Neuronal stem cell (in vitro differentiated cells): Measurements from ENCODE around the gene TAP2.
"Not testable (repeated sequence)": the region's sequence is repeated elsewhere in the genome, so short reads cannot be mapped to it uniquely, and the experiment has no call there.

Source experiments
- DNase-seq: peaks from one replicate; pipeline ENCODE4 v3.0.0-alpha.2; 2013; ENCODE audit warnings: low spot score
- H2AFZ ChIP-seq: one replicate; pipeline ENCODE4 v1.6.1; 2013; ENCODE audit warnings: mild to moderate bottlenecking, low read length, inconsistent platforms
- H2AK5ac ChIP-seq: 2 replicates; pipeline ENCODE4 v1.6.1; 2013; ENCODE audit warnings: low read depth, mild to moderate bottlenecking, inconsistent platforms, low read length, moderate library complexity, mixed read lengths
- H2BK120ac ChIP-seq: 2 replicates; pipeline ENCODE4 v1.6.1; 2013; ENCODE audit warnings: low read depth, mild to moderate bottlenecking, inconsistent platforms, low read length, moderate library complexity, mixed read lengths
- H2BK12ac ChIP-seq: one replicate; pipeline ENCODE4 v1.6.1; 2013; ENCODE audit warnings: low read length, inconsistent platforms
- H2BK15ac ChIP-seq: 2 replicates; pipeline ENCODE4 v1.6.1; 2013; ENCODE audit warnings: mild to moderate bottlenecking, low read length, inconsistent platforms, mixed read lengths
- H2BK5ac ChIP-seq: one replicate; pipeline ENCODE4 v1.6.1; 2013; ENCODE audit warnings: inconsistent platforms, mild to moderate bottlenecking, low read length, moderate library complexity
- H3K14ac ChIP-seq: one replicate; pipeline ENCODE4 v1.6.1; 2013; ENCODE audit warnings: low read length, inconsistent platforms
- H3K18ac ChIP-seq: 2 replicates; pipeline ENCODE4 v1.6.1; 2013; ENCODE audit warnings: low read length, inconsistent platforms
- H3K23ac ChIP-seq: 2 replicates; pipeline ENCODE4 v1.6.1; 2013; ENCODE audit warnings: low read depth, mild to moderate bottlenecking, mixed read lengths, low read length, inconsistent platforms; ENCODE audit not compliant: poor library complexity
- H3K27ac ChIP-seq: replicated peaks from 3 replicates; pipeline ENCODE4 v1.5.1; 2013; ENCODE audit warnings: low read length, inconsistent platforms
- H3K27me3 ChIP-seq, 3 experiments: 2 replicates each; pipeline ENCODE4 v1.6.1; 2013; ENCODE audit warnings: low read length in 3 of 3, mild to moderate bottlenecking in 2 of 3, inconsistent platforms in 1 of 3, low read depth in 1 of 3, mixed read lengths in 1 of 3, moderate library complexity in 1 of 3; ENCODE audit not compliant: control insufficient read depth in 3 of 3, insufficient read depth in 3 of 3
- H3K36me3 ChIP-seq, 2 donors: replicated peaks in 1 of 2; 2 replicates each; pipeline ENCODE4 v1.6.1; 2013; ENCODE audit warnings: low read length in 2 of 2; ENCODE audit not compliant: control insufficient read depth in 2 of 2, insufficient read depth in 2 of 2
- H3K4ac ChIP-seq: 2 replicates; pipeline ENCODE4 v1.6.1; 2013; ENCODE audit warnings: inconsistent platforms, mild to moderate bottlenecking, low read length, moderate library complexity
- H3K4me1 ChIP-seq, 2 donors: 1 replicate in 1 of 2; 2 replicates in 1 of 2; pipeline ENCODE4 v1.6.1; 2013; ENCODE audit warnings: low read length in 2 of 2, low read depth in 1 of 2; ENCODE audit not compliant: control insufficient read depth in 2 of 2, insufficient read depth in 1 of 2
- H3K4me2 ChIP-seq: one replicate; pipeline ENCODE4 v1.6.1; 2013; ENCODE audit warnings: mild to moderate bottlenecking, low read length, inconsistent platforms; ENCODE audit not compliant: insufficient read depth, poor library complexity, severe bottlenecking
- H3K4me3 ChIP-seq, 2 donors: 2 replicates each; pipeline ENCODE4 v1.5.1; 2013; ENCODE audit warnings: low read length in 2 of 2, mild to moderate bottlenecking in 2 of 2, inconsistent platforms in 1 of 2, moderate library complexity in 1 of 2
- H3K79me1 ChIP-seq: one replicate; pipeline ENCODE4 v1.6.1; 2013; ENCODE audit warnings: low read depth, mild to moderate bottlenecking, inconsistent platforms, low read length, moderate library complexity
- H3K9ac ChIP-seq: one replicate; pipeline ENCODE4 v1.6.1; 2013; ENCODE audit warnings: mild to moderate bottlenecking, low read depth, low read length, inconsistent platforms; ENCODE audit not compliant: poor library complexity
- H3K9me3 ChIP-seq, 2 donors: replicated peaks in 1 of 2; 2 replicates each; pipeline versions ENCODE3 to v1.6.1; 2013; ENCODE audit warnings: low read length in 2 of 2, mild to moderate bottlenecking in 2 of 2, inconsistent platforms in 1 of 2, low read depth in 1 of 2, mixed read lengths in 1 of 2, moderate library complexity in 1 of 2; ENCODE audit not compliant: control insufficient read depth in 2 of 2, insufficient read depth in 1 of 2
- H4K8ac ChIP-seq: one replicate; pipeline ENCODE4 v1.6.1; 2013; ENCODE audit warnings: low read depth, mild to moderate bottlenecking, inconsistent platforms, low read length, moderate library complexity
- H4K91ac ChIP-seq: one replicate; pipeline ENCODE4 v1.6.1; 2013; ENCODE audit warnings: low read length, low read depth, mild to moderate bottlenecking, inconsistent platforms; ENCODE audit not compliant: poor library complexity
- WGBS, 2 donors: extraction: QIAGEN DNeasy Blood & Tissue Kit; methylation state at CpG; one replicate each; pipeline ENCODE4 v1.1.7; 2013; ENCODE audit warnings: missing lambda C conversion rate in 2 of 2, mixed read lengths in 1 of 2; ENCODE audit not compliant: insufficient read length in 2 of 2, insufficient replicate concordance in 1 of 2; ENCODE audit errors: extremely low coverage in 2 of 2; 5-methylcytosine and 5-hydroxymethylcytosine counted together

TAP2 gene

DNA sequence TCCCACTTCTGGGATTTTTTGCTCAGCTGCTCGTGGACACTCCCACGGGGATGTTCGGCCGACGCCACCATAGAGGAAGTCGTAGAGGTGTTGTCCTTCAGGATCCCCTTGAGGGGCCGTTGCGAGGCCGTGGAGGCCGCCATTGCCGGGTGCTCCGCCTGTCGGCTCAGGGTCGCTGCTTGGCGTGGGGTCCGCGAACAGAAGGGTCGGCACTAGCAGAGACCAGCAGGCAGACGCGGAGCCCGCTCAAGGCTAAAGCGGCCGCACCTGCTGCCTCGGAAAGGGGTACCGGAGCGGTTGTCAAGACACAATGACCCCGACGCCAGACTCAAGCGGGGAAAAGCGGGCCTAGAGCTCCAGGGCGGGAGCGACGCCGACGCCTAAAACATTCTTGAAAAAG is 41.2 kb upstream of the TAP2 start:
- no peak overlapping the region for H2BK5ac ChIP-seq
- H2BK12ac ChIP-seq: no peak overlapping the region
- H3K9ac ChIP-seq: no peak overlapping the region
- H3K23ac ChIP-seq: no peak overlapping the region
- WGBS, 2 donors: no CpG with 5 or more reads among the region's 35 CpGs
- peaks cover 0 to 30% (median 0%) of the 10 kb centered on the region in 3 experiments for H3K27me3 ChIP-seq
- H3K27ac ChIP-seq: no peak overlapping the region
- no peak overlapping the region for H2BK120ac ChIP-seq
- no peak overlapping the region for H4K91ac ChIP-seq
- no peak overlapping the region for H4K8ac ChIP-seq
- DNase-seq: no peak
- H2AK5ac ChIP-seq: no peak overlapping the region
- peak overlapping the region; percentile 25 for H3K14ac ChIP-seq
- no peaks in the 10 kb centered on the region for H3K36me3 ChIP-seq
- no peaks in the 10 kb centered on the region for H3K4me1 ChIP-seq
- no peak overlapping the region for H3K4me2 ChIP-seq
- H3K4ac ChIP-seq: no peak overlapping the region
- H2AFZ ChIP-seq: no peak overlapping the region
- no peak overlapping the region for H3K18ac ChIP-seq
- H3K4me3 ChIP-seq: no peak overlapping the region
- no peak overlapping the region for H2BK15ac ChIP-seq
- H3K9me3 ChIP-seq: no peaks in the 10 kb centered on the region
- H3K79me1 ChIP-seq: no peaks in the 10 kb centered on the region

DNA sequence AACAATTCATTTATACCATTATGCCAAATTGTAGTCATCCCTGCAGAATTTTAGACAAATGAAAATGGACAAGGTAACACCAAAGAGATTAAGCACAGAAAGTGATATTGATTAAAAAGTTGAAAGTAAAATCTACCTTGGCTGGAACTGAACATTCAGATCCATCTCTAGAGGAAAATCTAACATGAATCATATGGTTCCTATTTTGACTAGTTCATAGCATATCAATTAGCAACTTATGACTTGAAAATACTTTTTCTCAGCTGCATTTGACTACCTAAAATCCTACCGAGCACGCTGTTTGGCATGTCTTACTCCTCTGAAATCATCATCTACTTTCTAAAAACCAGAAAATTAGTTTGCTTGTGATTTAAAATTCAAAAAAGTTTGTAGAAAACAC is 38.1 kb upstream of the TAP2 start:
- WGBS, 2 donors: no CpG with 5 or more reads among the region's 2 CpGs
- Histone ChIP-seq H3K27me3 (peaks cover 0 to 8% (median 0%) of the 10 kb centered on the region in 3 experiments), H3K14ac (no peak overlapping the region), H3K9me3 (no peaks in the 10 kb centered on the region), H3K18ac (no peak overlapping the region), H2BK5ac (no peak overlapping the region), H3K36me3 (no peaks in the 10 kb centered on the region), H3K4ac (no peak overlapping the region), H2BK12ac (no peak overlapping the region), H2AK5ac (no peak overlapping the region), H4K8ac (no peak overlapping the region), H3K4me1 (no peaks in the 10 kb centered on the region), H2BK120ac (no peak overlapping the region), H3K79me1 (no peaks in the 10 kb centered on the region), H3K27ac (no peak overlapping the region), H3K23ac (no peak overlapping the region), H4K91ac (no peak overlapping the region), H2AFZ (no peak overlapping the region), H3K9ac (no peak overlapping the region), H3K4me2 (no peak overlapping the region), H2BK15ac (no peak overlapping the region), H3K4me3 (no peak overlapping the region)
- DNase-seq: no peak

DNA sequence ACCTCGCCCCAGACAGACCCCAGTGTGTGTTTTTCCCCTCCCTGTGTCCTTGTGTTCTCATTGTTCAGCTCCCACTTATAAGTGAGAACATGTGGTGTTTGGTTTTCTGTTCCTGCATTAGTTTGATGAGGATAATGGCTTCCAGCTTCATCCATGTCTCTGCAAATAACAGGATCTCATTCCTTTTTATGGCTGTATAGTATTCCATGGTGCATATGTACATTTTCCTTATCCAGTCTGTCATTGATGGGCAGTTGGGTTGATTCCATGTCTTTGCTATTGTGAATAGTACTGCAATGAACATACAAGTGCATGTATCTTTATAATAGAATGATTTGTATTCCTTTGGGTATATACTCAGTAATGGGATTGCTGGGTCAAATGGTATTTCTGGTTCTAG is 35.4 kb upstream of the TAP2 start:
- H2AK5ac ChIP-seq, H2BK5ac ChIP-seq, H3K9ac ChIP-seq, H3K36me3 ChIP-seq, H4K91ac ChIP-seq, H2BK12ac ChIP-seq, H3K18ac ChIP-seq, H2BK15ac ChIP-seq, H3K79me1 ChIP-seq, H3K23ac ChIP-seq, DNase-seq, H3K4me3 ChIP-seq, H3K27ac ChIP-seq, H2BK120ac ChIP-seq, H3K4me1 ChIP-seq, H3K14ac ChIP-seq, H3K4me2 ChIP-seq, H3K4ac ChIP-seq, H2AFZ ChIP-seq, H4K8ac ChIP-seq, H3K9me3 ChIP-seq: not testable (repeated sequence)
- WGBS, 2 donors: no CpG with 5 or more reads among the region's 1 CpG
- peaks cover 0 to 13% (median 2%) of the 10 kb centered on the region in 3 experiments for H3K27me3 ChIP-seq

DNA sequence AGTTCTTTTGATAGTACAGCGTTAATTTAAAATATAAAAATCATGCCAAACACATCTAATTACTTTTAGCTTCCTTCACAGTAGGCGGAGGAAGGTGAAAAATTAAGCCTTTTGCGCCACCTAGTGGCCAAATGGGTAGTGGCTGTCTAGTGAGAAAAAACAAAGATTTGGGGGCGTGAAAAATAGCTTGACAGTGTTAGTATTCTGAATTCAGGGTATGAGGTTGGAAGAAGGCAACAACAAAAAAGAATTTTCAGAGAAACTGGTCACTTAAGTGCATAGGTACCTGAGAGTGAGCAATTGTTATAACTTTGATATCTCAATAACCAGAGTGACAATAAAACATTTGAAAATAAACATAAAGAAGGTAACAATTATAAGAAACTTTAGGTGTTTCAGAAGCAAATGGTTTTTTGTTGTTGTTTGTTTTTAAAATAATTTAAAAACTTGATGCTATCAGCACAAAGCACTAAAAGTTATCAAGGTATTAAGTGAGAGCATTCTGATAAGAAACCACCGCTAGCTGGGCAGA is 29.8 kb upstream of the TAP2 start:
- H3K27me3 ChIP-seq: peaks cover 0 to 46% (median 2%) of the 10 kb centered on the region in 3 experiments
- H3K14ac ChIP-seq: no peak overlapping the region
- DNase-seq: peak; percentile 86
- H3K79me1 ChIP-seq: no peaks in the 10 kb centered on the region
- no peak overlapping the region for H3K9ac ChIP-seq
- no peaks in the 10 kb centered on the region for H3K36me3 ChIP-seq
- no peak overlapping the region for H2AFZ ChIP-seq
- H2BK5ac ChIP-seq: no peak overlapping the region
- H2BK15ac ChIP-seq: no peak overlapping the region
- H4K91ac ChIP-seq: no peak overlapping the region
- H3K23ac ChIP-seq: no peak overlapping the region
- no peak overlapping the region for H2AK5ac ChIP-seq
- H4K8ac ChIP-seq: no peak overlapping the region
- WGBS, 2 donors: no CpG with 5 or more reads among the region's 5 CpGs
- H2BK120ac ChIP-seq: no peak overlapping the region
- H3K27ac ChIP-seq: no peak overlapping the region
- H3K4me3 ChIP-seq: no peak overlapping the region
- no peaks in the 10 kb centered on the region for H3K4me1 ChIP-seq
- no peaks in the 10 kb centered on the region for H3K9me3 ChIP-seq
- H3K4ac ChIP-seq: no peak overlapping the region
- H3K18ac ChIP-seq: no peak overlapping the region
- H2BK12ac ChIP-seq: no peak overlapping the region
- no peak overlapping the region for H3K4me2 ChIP-seq
